Smooth muscle cell of trachea (primary cell): ENCODE data around the gene SNX2. TPM values are rescaled to one million over a fixed set of nuclear protein-coding genes. Genes with fewer than 3 reads are reported as not detected.

Source experiments
- total RNA-seq: library from RNA; depleted of rRNA; stranded (reverse); fragments of >200 nt; gene quantifications from 2 replicates; pipeline ENCODE4 v1.2.1, GENCODE V29; 2014

The SNX2 gene
- total RNA-seq, result 139 and 162 TPM in 2 replicates

GRCh38 chr5:122774861-122775549 is at the start of gene SNX2:
TSS of gene SNX2 (plus strand) at chr5:122775080. CDS start at chr5:122775104, 24 bp downstream.

GRCh38 chr5:122845229-122846050 is 70.6 kb downstream of the SNX2 start, which contains the start of gene SNX24:
TSS of gene SNX24 (plus strand) at chr5:122845613. CDS start at chr5:122845634, 21 bp downstream.

Other genes with a start within 250 kb of the SNX2 start
- 16.0 and 30.4 TPM in 2 replicates for gene SNX24, start 70.5 kb downstream of the SNX2 start, total RNA-seq